Measurements from ENCODE around the gene PREP.

DNA sequence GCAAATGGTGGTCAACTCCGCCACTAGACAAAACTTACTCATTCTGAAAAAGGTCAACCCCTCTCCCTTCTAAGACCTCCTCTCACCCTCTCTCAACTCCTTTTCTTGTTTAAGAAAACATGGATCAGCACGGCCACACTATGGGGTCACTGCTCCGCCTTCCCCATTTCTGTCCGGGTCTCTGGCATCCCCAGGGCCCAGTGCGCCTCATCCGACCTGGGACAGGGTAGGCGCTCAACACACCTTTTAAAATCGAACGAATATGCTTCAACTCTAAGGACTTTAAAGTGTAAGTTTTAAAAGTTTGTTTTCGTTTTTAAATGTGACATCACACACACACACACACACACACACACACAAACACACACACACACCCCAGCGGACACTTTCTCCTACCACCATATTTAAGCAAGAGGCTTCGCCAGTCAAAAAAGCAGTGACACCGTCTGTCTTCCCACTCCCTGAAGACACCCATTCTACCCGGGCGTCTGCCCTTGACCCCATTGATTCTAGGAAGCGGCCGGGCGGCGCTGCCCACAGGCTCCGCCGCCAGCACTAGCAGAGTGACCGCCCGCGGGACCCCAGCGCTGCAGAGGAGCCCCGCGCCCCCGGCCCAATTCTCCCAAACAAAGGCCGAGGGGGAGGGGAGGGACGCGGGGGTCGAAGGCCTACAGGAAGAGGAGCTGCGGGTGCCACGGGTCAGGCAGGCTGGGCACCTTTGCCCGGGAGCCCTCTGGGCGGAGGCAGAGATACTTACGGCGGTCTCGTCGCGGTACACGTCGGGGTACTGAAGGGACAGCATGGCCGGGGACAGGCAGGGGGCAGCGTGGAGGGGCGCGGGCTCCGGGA is 568 bp downstream of the PREP start:
- TF ChIP-seq ZNF274 (IDR thresholded peaks at IDR 0.05; ENCODE audit: borderline replicate concordance, extremely low read depth, low read length) (no peak), JUND (IDR thresholded peaks at IDR 0.05; ENCODE audit: low read length) (no peak), EZH2 (IDR thresholded peaks at IDR 0.05; ENCODE audit: low read depth, low read length, severe bottlenecking) (no peak), EP300 (IDR thresholded peaks at IDR 0.05; ENCODE audit: borderline replicate concordance in 1 of 2, low read depth in 2 of 2, low read length in 2 of 2) (no peak), CHD1 (IDR thresholded peaks at IDR 0.05; ENCODE audit: low read depth, low read length) (no peak), SP4 (IDR thresholded peaks at IDR 0.05; ENCODE audit: low read length) (no peak)
- TF ChIP-seq, protein P1, sequence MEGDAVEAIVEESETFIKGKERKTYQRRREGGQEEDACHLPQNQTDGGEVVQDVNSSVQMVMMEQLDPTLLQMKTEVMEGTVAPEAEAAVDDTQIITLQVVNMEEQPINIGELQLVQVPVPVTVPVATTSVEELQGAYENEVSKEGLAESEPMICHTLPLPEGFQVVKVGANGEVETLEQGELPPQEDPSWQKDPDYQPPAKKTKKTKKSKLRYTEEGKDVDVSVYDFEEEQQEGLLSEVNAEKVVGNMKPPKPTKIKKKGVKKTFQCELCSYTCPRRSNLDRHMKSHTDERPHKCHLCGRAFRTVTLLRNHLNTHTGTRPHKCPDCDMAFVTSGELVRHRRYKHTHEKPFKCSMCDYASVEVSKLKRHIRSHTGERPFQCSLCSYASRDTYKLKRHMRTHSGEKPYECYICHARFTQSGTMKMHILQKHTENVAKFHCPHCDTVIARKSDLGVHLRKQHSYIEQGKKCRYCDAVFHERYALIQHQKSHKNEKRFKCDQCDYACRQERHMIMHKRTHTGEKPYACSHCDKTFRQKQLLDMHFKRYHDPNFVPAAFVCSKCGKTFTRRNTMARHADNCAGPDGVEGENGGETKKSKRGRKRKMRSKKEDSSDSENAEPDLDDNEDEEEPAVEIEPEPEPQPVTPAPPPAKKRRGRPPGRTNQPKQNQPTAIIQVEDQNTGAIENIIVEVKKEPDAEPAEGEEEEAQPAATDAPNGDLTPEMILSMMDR (IDR thresholded peaks at IDR 0.05; ENCODE audit: control extremely low read depth in 1 of 3, insufficient read depth in 1 of 3, low read depth in 1 of 3, low read length in 3 of 3) = no peak

All from H1 (cell line).